ENCODE data around the gene PPP1R36. TPM values are rescaled to one million over a fixed set of nuclear protein-coding genes. Genes with fewer than 3 reads are reported as not detected.

Gene PPP1R36
- polyA plus RNA-seq, 2 of the 4 experiments (the other 2 are of a cell fraction) = 0.47 to 0.48 TPM

DNA sequence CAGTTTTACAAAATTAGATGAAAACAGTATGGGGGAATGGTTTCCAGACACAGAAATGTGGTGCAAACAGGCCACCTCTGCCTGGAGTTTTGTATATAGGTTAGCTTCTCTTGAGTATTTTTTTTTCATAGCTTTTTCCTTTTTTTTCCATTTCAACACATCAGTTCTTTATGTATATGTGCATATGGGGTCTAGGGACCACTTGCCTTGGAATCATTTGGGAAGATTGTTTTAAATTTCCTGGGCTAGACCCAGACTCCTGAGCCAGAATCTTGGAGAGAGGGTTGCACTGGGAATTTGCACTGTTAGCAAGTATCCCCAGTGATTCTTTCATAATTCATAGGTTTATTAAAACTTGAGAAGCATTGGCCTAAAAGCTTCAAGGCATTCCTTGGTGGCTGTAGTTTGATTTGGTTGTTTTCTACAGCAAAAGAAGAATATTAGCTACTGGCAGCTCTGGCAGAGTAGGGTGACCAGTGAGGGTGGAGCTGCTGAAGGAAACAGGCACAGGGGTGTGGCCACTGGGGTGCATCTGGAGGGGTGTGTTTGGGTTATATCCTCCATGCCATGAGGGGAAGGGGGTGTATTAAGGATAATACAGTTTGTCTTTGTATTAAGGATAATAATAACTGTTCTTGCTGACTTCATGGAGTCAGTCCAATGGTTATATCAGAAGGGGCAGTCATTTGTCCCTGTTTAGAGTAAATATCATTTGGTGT is 22.8 kb downstream of the PPP1R36 start (continued):
- TF ChIP-seq REST (IDR thresholded peaks at IDR 0.05) = no peak

DNA sequence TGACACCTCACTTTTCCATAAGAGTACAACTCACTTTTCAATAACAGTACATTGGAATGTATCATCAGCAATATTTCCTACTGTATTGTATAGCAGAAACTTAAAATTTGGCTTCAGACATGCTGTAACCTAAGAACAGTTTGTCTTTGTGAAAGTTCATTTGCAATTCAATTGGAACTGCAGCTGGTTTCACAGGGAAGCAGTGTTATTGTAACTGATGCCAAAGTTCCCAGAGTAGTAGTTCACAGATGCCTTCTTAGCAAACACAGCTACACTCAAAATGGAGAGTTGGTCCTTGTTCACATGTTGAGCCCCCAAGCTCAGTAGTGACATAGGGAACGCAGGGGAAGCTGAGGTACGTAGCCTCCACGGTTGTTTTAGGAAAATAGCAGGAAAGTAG is 23.3 kb downstream of the PPP1R36 start:
- H3K4me3 ChIP-seq = no peak overlapping the region
- DNase-seq (ENCODE audit: low read depth in 1 of 2, low spot score in 1 of 2) (no peak), FAIRE-seq (peak; percentile 49), ATAC-seq (no peak)
- TF ChIP-seq MYC (IDR thresholded peaks at IDR 0.05; ENCODE audit: borderline replicate concordance, low read length) = no peak
- TF ChIP-seq EP300 (IDR thresholded peaks at IDR 0.05) = no peak
- H3K4me1 ChIP-seq = peaks cover 19% of the 10 kb centered on the region
- POLR2A ChIA-PET = no interaction called here
- H3K4me2 ChIP-seq = no peak overlapping the region
- 85% methylated on average over 3 of the region's 3 CpGs for WGBS (ENCODE audit: missing lambda C conversion rate)
- H3K9me3 ChIP-seq = no peaks in the 10 kb centered on the region
- H3K27ac ChIP-seq = no peak overlapping the region
- CTCF ChIA-PET = no interaction called here

DNA sequence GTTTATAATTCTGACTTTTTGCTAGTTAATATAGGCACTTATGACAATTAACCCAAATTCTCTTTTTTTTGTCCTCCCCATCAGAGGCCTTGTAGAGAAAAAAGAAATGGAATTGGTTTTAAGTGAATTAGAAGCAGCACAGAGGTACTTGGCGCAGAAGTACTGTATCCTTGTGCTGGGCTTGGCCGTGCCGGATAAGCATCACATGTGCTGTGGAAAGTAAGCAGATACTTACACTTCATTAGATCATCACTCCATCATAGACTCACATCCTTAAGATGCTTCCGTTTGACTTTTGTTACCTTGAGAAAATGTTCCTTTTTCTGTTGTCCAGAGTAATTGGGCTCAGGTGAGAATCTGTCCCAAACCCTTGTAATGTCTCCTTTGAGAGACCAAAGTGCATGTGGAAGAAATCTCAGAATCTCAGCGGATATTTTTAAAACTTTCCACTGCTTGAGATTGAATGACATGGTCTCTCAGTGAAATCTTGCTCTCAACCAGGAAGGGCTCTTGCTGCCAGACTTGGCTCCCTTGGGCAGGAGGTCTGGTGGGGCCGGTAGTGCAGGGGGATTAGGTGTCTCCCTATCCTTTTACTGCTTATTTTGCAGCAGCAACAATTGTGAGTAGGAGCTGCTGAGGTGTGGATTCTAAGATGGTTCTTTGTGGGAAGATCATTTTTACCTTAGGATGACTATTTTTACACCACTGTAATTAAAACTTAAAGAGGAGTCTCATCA is 24.8 kb downstream of the PPP1R36 start:
- FAIRE-seq (no peak), ATAC-seq (peak in 1 of 2 experiments; percentile 34; a peak in 1 of 6 replicates), DNase-seq (ENCODE audit: low read depth in 1 of 2, low spot score in 1 of 2) (no peak)
- no peak for TF ChIP-seq HOXB5 (CRISPR knock-in tag; IDR thresholded peaks at IDR 0.05)
- peaks cover 5% of the 10 kb centered on the region for H3K4me1 ChIP-seq
- H3K27ac ChIP-seq = 0 out of 6 replicates have a peak overlapping the region, but pooled peaks of 1 of the 2 experiments have one; percentile 17
- no peaks in the 10 kb centered on the region for H3K9me3 ChIP-seq
- H3K4me2 ChIP-seq = no peak overlapping the region
- ChIA-PET CTCF (no interaction called here), POLR2A (no interaction called here)
- 86% methylated on average over 6 of the region's 6 CpGs for WGBS (ENCODE audit: missing lambda C conversion rate)
- H3K4me3 ChIP-seq = no peak overlapping the region

GRCh38 chr14:64577211-64577610 is 27.4 kb downstream of the PPP1R36 start:
- ChIA-PET POLR2A (interaction anchor here (2.2 kb wide), 1 partner anchor 37 kb away, joined by 7 read pairs; the partner anchor contains the start of gene HSPA2), CTCF (interaction anchor here (1.0 to 3.2 kb wide), 2 partner anchors 21 to 59 kb away, joined by 3 to 14 read pairs; no protein-coding TSS in a partner anchor)
- no peak for ATAC-seq
- Histone ChIP-seq H3K4me2 (no peak overlapping the region), H3K9me3 (no peaks in the 10 kb centered on the region), H3K27ac (no peak overlapping the region), H3K4me3 (no peak overlapping the region), H3K4me1 (peaks cover 6% of the 10 kb centered on the region; the same call in 1 of the 3 replicates)
- TF ChIP-seq ZC3H11A (IDR thresholded peaks at IDR 0.05) = no peak
- no peak for TF ChIP-seq POLR2AphosphoS2 (conservative IDR thresholded peaks at IDR 0.05; ENCODE audit: low read length)
- no peak for TF ChIP-seq ZFP36 (IDR thresholded peaks at IDR 0.05; ENCODE audit: borderline replicate concordance, partially characterized antibody)
- no peak for FAIRE-seq
- no peak for DNase-seq (ENCODE audit: low read depth in 1 of 2, low spot score in 1 of 2)
- WGBS (ENCODE audit: missing lambda C conversion rate) = 95% methylated on average over 5 of the region's 5 CpGs

DNA sequence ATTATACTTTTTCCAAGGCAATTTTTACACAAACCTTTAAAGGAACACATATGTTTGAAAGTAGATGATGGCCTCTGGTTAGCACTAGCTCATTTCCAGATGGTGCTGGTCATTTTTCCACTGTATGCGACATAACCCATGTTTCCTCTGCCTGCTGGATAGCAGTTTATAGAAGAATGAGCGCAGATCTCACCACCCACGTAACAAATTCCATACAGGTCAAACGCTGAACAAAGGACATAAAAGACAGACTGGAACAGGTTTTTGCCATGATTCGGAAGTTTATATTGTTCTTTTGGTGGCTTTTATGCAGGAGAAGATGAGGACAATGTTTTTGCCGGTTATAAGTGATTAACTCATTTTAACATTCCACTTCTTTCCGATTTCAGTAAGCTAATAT is 30.7 kb downstream of the PPP1R36 start:
- FAIRE-seq (no peak), ATAC-seq (no peak), DNase-seq (ENCODE audit: low read depth in 1 of 2, low spot score in 1 of 2) (no peak)
- no peak for TF ChIP-seq MAFK (IDR thresholded peaks at IDR 0.05; ENCODE audit: partially characterized antibody)
- TF ChIP-seq CBX8 (IDR thresholded peaks at IDR 0.05) = no peak
- TF ChIP-seq RNF2 (IDR thresholded peaks at IDR 0.05; ENCODE audit: borderline replicate concordance, low read depth) = no peak
- TF ChIP-seq HES2 (IDR thresholded peaks at IDR 0.05) = no peak
- TF ChIP-seq HDAC2 (IDR thresholded peaks at IDR 0.05) = no peak
- no peak for TF ChIP-seq MAZ (IDR thresholded peaks at IDR 0.05; ENCODE audit: borderline replicate concordance, low read depth, low read length)
- TF ChIP-seq CHD2 (IDR thresholded peaks at IDR 0.05; ENCODE audit: low read length, partially characterized antibody) = no peak
- ChIA-PET CTCF (interaction anchor here (0.9 kb wide), 2 partner anchors 41 to 57 kb away, joined by 3 read pairs; no protein-coding TSS in a partner anchor), POLR2A (no interaction called here)
- H3K27ac ChIP-seq = no peak overlapping the region
- peaks cover 6% of the 10 kb centered on the region; the same call in 1 of the 3 replicates for H3K4me1 ChIP-seq
- H3K9me3 ChIP-seq = no peaks in the 10 kb centered on the region
- 79% methylated on average over 7 of the region's 7 CpGs for WGBS (ENCODE audit: missing lambda C conversion rate)
- H3K4me2 ChIP-seq = no peak overlapping the region
- no peak overlapping the region for H3K4me3 ChIP-seq

All from A549 (cell line).